ENCODE results near the gene LYRM2.

The LYRM2 gene

GRCh38 chr6:89562093-89562973 lies 76.2 kb downstream of the LYRM2 start:
- no peak for TF ChIP-seq CTCF (IDR thresholded peaks at IDR 0.05; ENCODE audit: borderline replicate concordance, insufficient read depth, low read depth, low read length)
- H3K4me3 ChIP-seq (ENCODE audit: low read depth, low read length): no peak overlapping the region

GRCh38 chr6:89559487-89559886 lies 79.1 kb downstream of the LYRM2 start:
- H3K4me3 ChIP-seq (ENCODE audit: low read depth, low read length): no peak overlapping the region
- no peak for TF ChIP-seq CTCF (IDR thresholded peaks at IDR 0.05; ENCODE audit: borderline replicate concordance, insufficient read depth, low read depth, low read length)

GRCh38 chr6:89555806-89556205 lies 82.7 kb downstream of the LYRM2 start:
- no peak for TF ChIP-seq CTCF (IDR thresholded peaks at IDR 0.05; ENCODE audit: borderline replicate concordance, insufficient read depth, low read depth, low read length)
- H3K4me3 ChIP-seq (ENCODE audit: low read depth, low read length): no peak overlapping the region

- no peak for TF ChIP-seq CTCF (IDR thresholded peaks at IDR 0.05; ENCODE audit: borderline replicate concordance, insufficient read depth, low read depth, low read length)
- no peak overlapping the region for H3K4me3 ChIP-seq (ENCODE audit: low read depth, low read length)
These were observed 83.5 kb downstream of the LYRM2 start for GRCh38 chr6:89555031-89555430.

GRCh38 chr6:89554106-89554505 lies 84.4 kb downstream of the LYRM2 start:
- no peak overlapping the region for H3K4me3 ChIP-seq (ENCODE audit: low read depth, low read length)
- no peak for TF ChIP-seq CTCF (IDR thresholded peaks at IDR 0.05; ENCODE audit: borderline replicate concordance, insufficient read depth, low read depth, low read length)

GRCh38 chr6:89553431-89553830 lies 85.1 kb downstream of the LYRM2 start:
- no peak overlapping the region for H3K4me3 ChIP-seq (ENCODE audit: low read depth, low read length)
- TF ChIP-seq CTCF (IDR thresholded peaks at IDR 0.05; ENCODE audit: borderline replicate concordance, insufficient read depth, low read depth, low read length): no peak

- no peak for TF ChIP-seq CTCF (IDR thresholded peaks at IDR 0.05; ENCODE audit: borderline replicate concordance, insufficient read depth, low read depth, low read length)
- H3K4me3 ChIP-seq (ENCODE audit: low read depth, low read length): no peak overlapping the region
These were observed 91.3 kb downstream of the LYRM2 start for GRCh38 chr6:89547281-89547680.

Data from GM12875 (cell line).